CD4-positive, alpha-beta T cell (primary cell): ENCODE measurements around the gene ZNF280B. TPM values are rescaled to one million over a fixed set of nuclear protein-coding genes. Genes with fewer than 3 reads are reported as not detected.

ENCODE experiments used
- ATAC-seq: fragments of 200-7000 bp; cut with Tn5 transposase; one replicate; pipeline ENCODE4 v1.10.0; 2022; ENCODE audit warnings: mild to moderate bottlenecking; ENCODE audit not compliant: poor library complexity
- CTCF ChIA-PET: fragments of 350-600 bp; sonication (Branson Sonifier 250); formaldehyde crosslinking; loops from one replicate; lab custom pipeline; 2021; ENCODE audit warnings: antibody characterized with exemption, inconsistent platforms; lab: Charles Lee
- POLR2A ChIA-PET: fragments of 350-600 bp; sonication (Branson Sonifier 250); formaldehyde crosslinking; loops from one replicate; lab custom pipeline; 2021; ENCODE audit warnings: antibody characterized with exemption, inconsistent platforms; lab: Charles Lee
- DNase-seq, 14 experiments: peaks; one replicate each; pipeline ENCODE4 v3.0.0-alpha.2; 2013 to 2020; ENCODE audit warnings: mixed read lengths in 2 of 14
- H3K27ac ChIP-seq, 2 donors: one replicate each; pipeline versions ENCODE4 v1.5.1 to v1.7.0; 2013; ENCODE audit warnings: low read length in 2 of 2, low read depth in 1 of 2, mild to moderate bottlenecking in 1 of 2
- H3K27me3 ChIP-seq, 2 experiments: 1 replicate in 1 of 2; 2 replicates in 1 of 2; pipeline versions ENCODE4 v1.6.1 to v1.7.0; 2013; ENCODE audit warnings: low read length in 2 of 2, control low read depth in 1 of 2, mild to moderate bottlenecking in 1 of 2, moderate library complexity in 1 of 2; ENCODE audit not compliant: insufficient read depth in 2 of 2, control insufficient read depth in 1 of 2
- H3K36me3 ChIP-seq: one replicate; pipeline ENCODE4 v1.6.1; 2013; ENCODE audit warnings: low read length, control low read depth; ENCODE audit not compliant: insufficient read depth
- H3K4me1 ChIP-seq: one replicate; pipeline ENCODE4 v1.6.1; 2013; ENCODE audit warnings: low read length, control low read depth; ENCODE audit not compliant: insufficient read depth
- H3K4me3 ChIP-seq: one replicate; pipeline ENCODE4 v1.5.1; 2013; ENCODE audit warnings: mild to moderate bottlenecking, low read length, moderate library complexity
- H3K9me3 ChIP-seq, 2 experiments: 1 replicate in 1 of 2; 2 replicates in 1 of 2; pipeline versions ENCODE4 v1.6.1 to v1.7.0; 2013; ENCODE audit warnings: low read length in 2 of 2, mild to moderate bottlenecking in 2 of 2, control low read depth in 1 of 2, moderate library complexity in 1 of 2; ENCODE audit not compliant: control insufficient read depth in 1 of 2, insufficient read depth in 1 of 2
- H3K27ac Mint-ChIP-seq: one replicate; pipeline ENCODE4 v1.8.0; 2020; ENCODE audit warnings: mixed read lengths
- H3K27me3 Mint-ChIP-seq: one replicate; pipeline ENCODE4 v1.8.0; 2021; ENCODE audit warnings: mixed read lengths
- H3K36me3 Mint-ChIP-seq: one replicate; pipeline ENCODE4 v1.8.0; 2021; ENCODE audit warnings: low read depth, mixed read lengths
- H3K4me1 Mint-ChIP-seq: one replicate; pipeline ENCODE4 v1.8.0; 2021; ENCODE audit warnings: low read depth, mixed read lengths
- H3K4me3 Mint-ChIP-seq: one replicate; pipeline ENCODE4 v1.8.0; 2020; ENCODE audit warnings: mild to moderate bottlenecking, mixed read lengths
- H3K9me3 Mint-ChIP-seq: one replicate; pipeline ENCODE4 v1.8.0; 2020; ENCODE audit warnings: mixed read lengths
- intact Hi-C, 2 experiments: fragments of 100-400 bp; cut with DNase I in 1 of 2; cut with micrococcal nuclease in 1 of 2; formaldehyde crosslinking; loops; one replicate each; pipeline versions ENCODE4 v1.15.1 to v1.9.0; 2023 to 2025; cut with DNase I, micrococcal nuclease
- polyA plus RNA-seq, 2 donors: library from polyadenylated mRNA; unstranded; fragments of 120-200 nt; gene quantifications; one replicate each; pipeline ENCODE4 v1.2.1, GENCODE V29; 2013
- total RNA-seq, 174 experiments: library from RNA in 2 of 174; stranded (reverse) in 2 of 174; gene quantifications; one replicate each; pipeline ENCODE4 v1.2.3 and lab custom pipeline; 2021 to 2026
- TF ChIP-seq, protein P1 (sequence below): fragments of 200-600 bp; IDR thresholded peaks from one replicate; pipeline ENCODE4 v1.8.0; 2022; ENCODE audit warnings: antibody characterized with exemption, mild to moderate bottlenecking

ZNF280B gene, protein sequence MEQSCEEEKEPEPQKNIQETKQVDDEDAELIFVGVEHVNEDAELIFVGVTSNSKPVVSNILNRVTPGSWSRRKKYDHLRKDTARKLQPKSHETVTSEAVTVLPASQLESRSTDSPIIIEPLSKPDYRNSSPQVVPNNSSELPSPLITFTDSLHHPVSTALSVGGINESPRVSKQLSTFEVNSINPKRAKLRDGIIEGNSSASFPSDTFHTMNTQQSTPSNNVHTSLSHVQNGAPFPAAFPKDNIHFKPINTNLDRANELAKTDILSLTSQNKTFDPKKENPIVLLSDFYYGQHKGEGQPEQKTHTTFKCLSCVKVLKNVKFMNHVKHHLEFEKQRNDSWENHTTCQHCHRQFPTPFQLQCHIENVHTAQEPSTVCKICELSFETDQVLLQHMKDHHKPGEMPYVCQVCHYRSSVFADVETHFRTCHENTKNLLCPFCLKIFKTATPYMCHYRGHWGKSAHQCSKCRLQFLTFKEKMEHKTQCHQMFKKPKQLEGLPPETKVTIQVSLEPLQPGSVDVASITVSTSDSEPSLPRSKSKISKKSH
- total RNA-seq (1 to 10 TPM; 1.0 to 1.2 TPM), total RNA-seq (lab: John Stamatoyannopoulos, UW) (1.6 to 9.5 (median 4.8) reads per million in 172 experiments)
- polyA plus RNA-seq (2013, experiment 1 of 2), result 1.8 TPM
- polyA plus RNA-seq (2013, experiment 2 of 2), result 2.2 TPM

DNA sequence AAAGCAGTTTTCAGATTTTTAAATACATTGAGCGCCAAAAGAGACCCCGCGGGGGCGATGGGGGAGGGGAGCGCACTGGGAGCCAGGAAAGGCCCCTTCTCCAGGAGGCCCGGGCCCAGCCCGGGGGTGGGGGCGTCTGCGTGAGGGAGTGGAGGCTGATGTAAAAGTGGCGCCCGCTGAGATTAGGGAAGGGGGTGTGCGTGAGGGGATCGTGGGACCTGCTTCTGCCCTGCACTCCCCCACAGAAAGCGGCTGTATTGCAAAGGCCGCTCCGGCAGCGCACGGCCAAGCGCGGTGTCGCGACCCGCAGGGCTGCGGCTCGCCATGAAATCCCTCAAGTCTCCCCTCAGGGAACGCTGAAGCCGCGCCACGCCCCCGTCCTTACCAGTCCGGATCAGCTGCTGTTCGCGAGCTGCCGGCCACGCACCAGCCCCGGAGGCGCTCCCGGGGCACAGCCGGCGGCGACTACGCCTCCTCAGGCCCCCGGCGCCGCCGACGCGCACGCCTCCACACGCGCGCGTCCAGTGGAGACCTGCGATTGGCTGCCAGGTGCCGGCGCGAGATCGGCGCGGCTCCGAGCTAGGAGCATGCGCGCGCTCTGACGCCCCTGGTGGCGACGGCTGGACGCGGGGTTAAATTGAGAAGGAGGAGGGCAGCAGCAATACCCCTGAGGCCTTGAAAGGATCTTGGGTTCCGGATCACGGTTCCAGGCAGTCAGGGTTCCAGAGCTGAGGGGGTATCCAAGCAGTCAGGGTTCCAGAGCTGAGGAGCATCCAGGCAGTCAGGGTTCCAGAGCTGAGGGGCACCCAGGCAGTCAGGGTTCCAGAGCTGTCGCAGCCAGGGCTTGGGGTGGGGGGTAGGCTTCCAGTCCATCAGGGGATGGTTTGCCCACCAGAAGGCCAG lies at the start of gene ZNF280B:
Gene ZNF280B (minus strand): TSS at position 469 of the 903 bp plus-strand sequence. CDS start 19,344 bp downstream, outside the sequence.
- ATAC-seq (peak; percentile 99), DNase-seq (peak; percentile 63 to 91 (median 78))
- Histone ChIP-seq H3K36me3 (peaks cover 6% of the 10 kb centered on the region), H3K27me3 (no peaks in the 10 kb centered on the region), H3K9me3 (peaks cover 0 to 4% of the 10 kb centered on the region in 2 experiments), H3K4me3 (peak within 1 kb of the TSS; percentile 84), H3K27ac (no peak within 1 kb of the TSS), H3K4me1 (peaks cover 12% of the 10 kb centered on the region)
- Mint-ChIP-seq H3K4me1 (peaks cover 24% of the 10 kb centered on the region), H3K27ac (peak within 1 kb of the TSS; percentile 27), H3K27me3 (peaks cover 15% of the 10 kb centered on the region), H3K36me3 (peaks cover 23% of the 10 kb centered on the region), H3K9me3 (peaks cover 5% of the 10 kb centered on the region), H3K4me3 (peak within 1 kb of the TSS; percentile 89)
- TF ChIP-seq, protein P1, sequence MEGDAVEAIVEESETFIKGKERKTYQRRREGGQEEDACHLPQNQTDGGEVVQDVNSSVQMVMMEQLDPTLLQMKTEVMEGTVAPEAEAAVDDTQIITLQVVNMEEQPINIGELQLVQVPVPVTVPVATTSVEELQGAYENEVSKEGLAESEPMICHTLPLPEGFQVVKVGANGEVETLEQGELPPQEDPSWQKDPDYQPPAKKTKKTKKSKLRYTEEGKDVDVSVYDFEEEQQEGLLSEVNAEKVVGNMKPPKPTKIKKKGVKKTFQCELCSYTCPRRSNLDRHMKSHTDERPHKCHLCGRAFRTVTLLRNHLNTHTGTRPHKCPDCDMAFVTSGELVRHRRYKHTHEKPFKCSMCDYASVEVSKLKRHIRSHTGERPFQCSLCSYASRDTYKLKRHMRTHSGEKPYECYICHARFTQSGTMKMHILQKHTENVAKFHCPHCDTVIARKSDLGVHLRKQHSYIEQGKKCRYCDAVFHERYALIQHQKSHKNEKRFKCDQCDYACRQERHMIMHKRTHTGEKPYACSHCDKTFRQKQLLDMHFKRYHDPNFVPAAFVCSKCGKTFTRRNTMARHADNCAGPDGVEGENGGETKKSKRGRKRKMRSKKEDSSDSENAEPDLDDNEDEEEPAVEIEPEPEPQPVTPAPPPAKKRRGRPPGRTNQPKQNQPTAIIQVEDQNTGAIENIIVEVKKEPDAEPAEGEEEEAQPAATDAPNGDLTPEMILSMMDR, result peak; percentile 67
- POLR2A ChIA-PET, result interaction anchor here (0.9 to 1.2 kb wide), 2 partner anchors 22 to 561 kb away, joined by 4 to 5 read pairs; partner anchors contain the start of gene GNAZ
- CTCF ChIA-PET, result interaction anchor here (0.8 to 1.4 kb wide), 3 partner anchors 11 to 561 kb away, joined by 3 to 4 read pairs (median 4); partner anchors contain the start of gene GNAZ
- intact Hi-C loops, result no loop called here

DNA sequence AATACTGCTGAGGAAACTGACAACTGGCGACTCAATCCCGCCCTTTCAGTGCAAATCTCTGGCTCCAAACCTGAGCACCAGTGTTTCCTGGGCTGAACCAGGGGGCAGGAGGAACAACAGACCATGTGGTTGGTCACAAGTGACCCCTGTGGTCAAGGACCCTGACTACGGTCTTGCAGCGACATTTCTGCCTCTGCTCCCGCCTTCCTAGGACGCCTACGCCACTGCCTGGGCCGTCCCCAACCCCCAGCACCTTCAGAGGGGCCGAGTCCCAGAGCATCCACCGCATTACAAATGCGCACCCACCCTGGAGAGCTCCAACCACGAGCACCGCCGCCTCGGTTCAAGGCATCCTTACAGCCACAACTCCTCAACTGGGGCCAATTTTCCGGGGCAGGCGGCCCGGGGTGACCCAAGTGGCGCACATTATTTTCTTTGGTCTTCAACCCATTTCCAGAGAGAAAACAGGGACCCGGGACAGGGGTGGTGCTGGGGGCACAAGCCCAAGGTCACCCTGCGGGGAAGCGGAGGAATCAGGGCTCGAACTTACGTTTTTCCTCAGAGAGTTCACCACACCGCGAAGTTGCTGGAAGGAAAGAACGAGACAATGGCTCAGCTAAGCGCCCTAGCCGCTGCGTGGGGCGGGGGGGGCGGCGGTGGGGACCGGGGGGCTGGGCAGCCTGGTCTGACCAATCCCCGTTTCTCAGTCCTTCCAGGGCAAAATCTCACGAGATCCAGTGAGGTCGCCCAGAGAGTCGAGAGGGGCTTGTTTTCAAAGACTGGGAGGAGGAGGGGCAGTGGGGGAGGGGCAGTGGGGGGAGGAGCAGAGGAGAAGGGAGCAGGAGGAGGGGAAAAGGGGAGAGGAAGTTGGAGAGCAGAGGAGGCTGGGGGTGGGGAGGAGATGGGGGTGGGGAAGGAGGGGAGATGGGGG lies 48.7 kb upstream of the ZNF280B start:
- ChIA-PET POLR2A (no interaction called here), CTCF (no interaction called here)
- peaks cover 4% of the 10 kb centered on the region for H3K4me1 ChIP-seq
- TF ChIP-seq, protein P1, result no peak
- H3K9me3 ChIP-seq, result no peaks in the 10 kb centered on the region
- no peaks in the 10 kb centered on the region for H3K27me3 ChIP-seq
- no peak overlapping the region for H3K27ac ChIP-seq
- H3K27ac Mint-ChIP-seq, result no peak overlapping the region
- H3K36me3 ChIP-seq, result no peaks in the 10 kb centered on the region
- no peaks in the 10 kb centered on the region for H3K9me3 Mint-ChIP-seq
- H3K4me3 ChIP-seq, result no peak overlapping the region
- DNase-seq (no peak), ATAC-seq (no peak)
- intact Hi-C loops, result no loop called here
- H3K36me3 Mint-ChIP-seq, result no peaks in the 10 kb centered on the region
- H3K27me3 Mint-ChIP-seq, result no peaks in the 10 kb centered on the region
- peaks cover 5% of the 10 kb centered on the region for H3K4me1 Mint-ChIP-seq
- no peak overlapping the region for H3K4me3 Mint-ChIP-seq
